Lower leg skin (tissue), 4 donors: ENCODE measurements around the gene PDGFRA. TPM values are rescaled to one million over a fixed set of nuclear protein-coding genes. Genes with fewer than 3 reads are reported as not detected.

Experiments
- DNase-seq, 2 donors: peaks; one replicate each; pipeline ENCODE4 v3.0.0-alpha.2; 2019; ENCODE audit warnings: low spot score in 2 of 2
- H3K4me3 ChIP-seq: fragments of 200-600 bp; sonication (generic); 2 replicates; pipeline ENCODE4 v1.5.1; 2017; ENCODE audit warnings: mild to moderate bottlenecking, low read depth; ENCODE audit not compliant: poor library complexity, severe bottlenecking
- POLR2A ChIP-seq, 2 donors: fragments of 450-650 bp; IDR thresholded peaks; one replicate each; pipeline ENCODE4 v1.6.1; 2016 to 2017; ENCODE audit warnings: antibody characterized with exemption in 2 of 2, mild to moderate bottlenecking in 1 of 2, moderate library complexity in 1 of 2
- WGBS, 2 donors: methylation state at CpG; one replicate each; pipeline ENCODE4 v1.1.5; 2018; 5-methylcytosine and 5-hydroxymethylcytosine counted together
- intact Hi-C: fragments of 100-400 bp; cut with DNase I; formaldehyde crosslinking; loops from one replicate; pipeline ENCODE4 v1.15.0; 2023; ENCODE audit warnings: low total_unique reads
- total RNA-seq, 4 donors: library from RNA; depleted of rRNA; stranded (reverse); fragments of >200 nt; gene quantifications; one replicate each; pipeline ENCODE4 v1.1.0, GENCODE V29; 2016
- TF ChIP-seq, protein P1 (sequence below), 3 donors: fragments of 450-650 bp; IDR thresholded peaks; one replicate each; pipeline ENCODE4 v1.5.1; 2016; ENCODE audit warnings: antibody characterized with exemption in 3 of 3, mild to moderate bottlenecking in 3 of 3, moderate library complexity in 2 of 3

Gene PDGFRA
- total RNA-seq, 4 donors from 2014 or later: 14.9 to 44.4 (median 22.3) TPM

- WGBS, 2 donors: 66% methylated on average over 3 of the region's 3 CpGs
- intact Hi-C loops: no loop called here
Measured at GRCh38 chr4:54213001-54213400, 16.1 kb upstream of the PDGFRA start.

GRCh38 chr4:54213761-54214160 lies 15.3 kb upstream of the PDGFRA start:
- TF ChIP-seq POLR2A (IDR thresholded peaks at IDR 0.05): no peak
- TF ChIP-seq, protein P1, sequence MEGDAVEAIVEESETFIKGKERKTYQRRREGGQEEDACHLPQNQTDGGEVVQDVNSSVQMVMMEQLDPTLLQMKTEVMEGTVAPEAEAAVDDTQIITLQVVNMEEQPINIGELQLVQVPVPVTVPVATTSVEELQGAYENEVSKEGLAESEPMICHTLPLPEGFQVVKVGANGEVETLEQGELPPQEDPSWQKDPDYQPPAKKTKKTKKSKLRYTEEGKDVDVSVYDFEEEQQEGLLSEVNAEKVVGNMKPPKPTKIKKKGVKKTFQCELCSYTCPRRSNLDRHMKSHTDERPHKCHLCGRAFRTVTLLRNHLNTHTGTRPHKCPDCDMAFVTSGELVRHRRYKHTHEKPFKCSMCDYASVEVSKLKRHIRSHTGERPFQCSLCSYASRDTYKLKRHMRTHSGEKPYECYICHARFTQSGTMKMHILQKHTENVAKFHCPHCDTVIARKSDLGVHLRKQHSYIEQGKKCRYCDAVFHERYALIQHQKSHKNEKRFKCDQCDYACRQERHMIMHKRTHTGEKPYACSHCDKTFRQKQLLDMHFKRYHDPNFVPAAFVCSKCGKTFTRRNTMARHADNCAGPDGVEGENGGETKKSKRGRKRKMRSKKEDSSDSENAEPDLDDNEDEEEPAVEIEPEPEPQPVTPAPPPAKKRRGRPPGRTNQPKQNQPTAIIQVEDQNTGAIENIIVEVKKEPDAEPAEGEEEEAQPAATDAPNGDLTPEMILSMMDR (IDR thresholded peaks at IDR 0.05): no peak
- H3K4me3 ChIP-seq: no peak overlapping the region
- peak in 1 of 2 donors; percentile 21 for DNase-seq
- WGBS, 2 donors: 27 to 40% methylated on average over 4 of the region's 4 CpGs
- intact Hi-C loops: no loop called here

More at GRCh38 chr4:54213001-54213400, 16.1 kb upstream of the PDGFRA start:
- H3K4me3 ChIP-seq: no peak overlapping the region
- no peak for TF ChIP-seq POLR2A (IDR thresholded peaks at IDR 0.05)
- TF ChIP-seq, protein P1 (IDR thresholded peaks at IDR 0.05): no peak
- DNase-seq: no peak

- H3K4me3 ChIP-seq: no peak overlapping the region
- intact Hi-C loops: loop anchor here (2.0 kb wide), 1 partner anchor 285 kb away; no protein-coding TSS in a partner anchor
- 58 to 67% methylated on average over 4 of the region's 4 CpGs for WGBS, 2 donors
- no peak for DNase-seq
- no peak for TF ChIP-seq POLR2A (IDR thresholded peaks at IDR 0.05)
- TF ChIP-seq, protein P1 (IDR thresholded peaks at IDR 0.05): no peak
Measured at GRCh38 chr4:54215379-54216077, 13.6 kb upstream of the PDGFRA start.

- peak; percentile 91 to 95 for DNase-seq
- intact Hi-C loops: loop anchor here (2.0 kb wide), 1 partner anchor 287 kb away; no protein-coding TSS in a partner anchor
- no peak for TF ChIP-seq POLR2A (IDR thresholded peaks at IDR 0.05)
- TF ChIP-seq, protein P1 (IDR thresholded peaks at IDR 0.05): peak in 1 of 3 donors; percentile 82
- WGBS, 2 donors: 1 to 2% methylated on average over 18 to 23 of the region's 23 CpGs
- no peak overlapping the region for H3K4me3 ChIP-seq
Measured at GRCh38 chr4:54217642-54218495, 11.2 kb upstream of the PDGFRA start.

DNA sequence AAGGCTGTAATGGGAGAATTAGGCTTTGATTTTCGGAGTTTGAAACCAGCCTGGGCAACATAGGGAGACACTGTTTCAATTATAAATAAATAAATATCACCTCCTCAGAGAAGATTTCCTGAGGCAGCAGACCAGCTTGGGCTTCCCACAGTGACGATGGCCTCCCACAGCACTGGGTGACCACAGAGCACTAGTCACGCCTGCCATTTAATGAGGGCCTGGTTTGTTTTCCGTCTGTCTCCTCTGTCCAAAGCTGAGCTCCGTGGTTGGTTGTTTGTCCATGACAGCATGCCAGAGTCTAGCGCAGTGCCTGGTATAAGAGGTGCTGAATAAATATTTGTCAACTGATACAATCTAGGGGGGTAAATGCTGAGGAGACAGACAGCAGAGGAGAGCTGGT lies 10.4 kb upstream of the PDGFRA start:
- no peak for DNase-seq
- no peak overlapping the region for H3K4me3 ChIP-seq
- TF ChIP-seq, protein P1 (IDR thresholded peaks at IDR 0.05): no peak
- no peak for TF ChIP-seq POLR2A (IDR thresholded peaks at IDR 0.05)
- intact Hi-C loops: no loop called here
- 78 to 85% methylated on average over 6 of the region's 6 CpGs for WGBS, 2 donors
